ENCODE measurements around the gene HSPA1A.

HSPA1A gene

GRCh38 chr6:31865205-31866118 is 50.1 kb downstream of the HSPA1A start:
- ATAC-seq, result no peak
- DNase-seq, result peak; percentile 24

Data from stimulated activated naive CD8-positive, alpha-beta T cell treated with anti-CD3 and anti-CD28 coated beads, Interleukin-15, Interleukin-2, amounts not matched to agents 100 U/mL and 50 U/mL, for 24 hours (primary cell).